K562 (cell line): ENCODE results near the gene NPY5R. TPM values are rescaled to one million over a fixed set of nuclear protein-coding genes. Genes with fewer than 3 reads are reported as not detected.

ENCODE experiments used
- ATAC-seq: fragments of 200-7000 bp; cut with Tn5 transposase; 3 replicates; pipeline ENCODE4 v1.9.1; 2020; ENCODE audit warnings: moderate library complexity
- BruUV-seq: library from RNA; stranded (reverse); fragments of 400-500 nt; replicated peaks from 2 replicates; lab custom pipeline; 2021; lab: Mats Ljungman, UMichigan
- CTCF ChIA-PET: fragments of 300-600 bp; formaldehyde crosslinking; extraction: SDS; loops from one replicate; lab custom pipeline; 2021; ENCODE audit warnings: low intra/inter-chr PET ratio; lab: Yijun Ruan, JAX
- POLR2A ChIA-PET: fragments of 300-600, 350-650 bp; sonication (Branson Sonifier 250); formaldehyde crosslinking; extraction: SDS; loops from one replicate; lab custom pipeline; 2021; ENCODE audit warnings: antibody characterized with exemption, inconsistent platforms; lab: Yijun Ruan, JAX
- DNase-seq, 4 experiments: peaks; one replicate each; pipeline versions ENCODE4 v3.0.0 to v3.0.0-alpha.2; 2011 to 2018; ENCODE audit warnings: low spot score in 3 of 4, mixed read lengths in 3 of 4; ENCODE audit errors: extremely low read depth in 1 of 4
- FAIRE-seq: peaks from 2 replicates; lab custom pipeline; 2011; peaks lifted over from hg19 to GRCh38; lab: Jason Lieb, UNC
- H2AFZ ChIP-seq: 2 replicates; pipeline ENCODE4 v1.6.0; 2011; ENCODE audit warnings: low read depth, low read length, control low read depth, inconsistent platforms
- H3K27ac ChIP-seq: fragments of 200-600 bp; 3 replicates; pipeline ENCODE4 v1.8.0; 2011; ENCODE audit warnings: low read depth, mild to moderate bottlenecking, control low read depth, inconsistent platforms, low read length, moderate library complexity, mixed read lengths; ENCODE audit errors: extremely low read depth
- H3K27me3 ChIP-seq, 2 experiments: fragments of 300-600 bp in 1 of 2; 2 replicates in 1 of 2; 3 replicates in 1 of 2; pipeline versions ENCODE4 v1.6.0 to v1.8.0; 2011; ENCODE audit warnings: inconsistent platforms in 2 of 2, low read length in 2 of 2, mild to moderate bottlenecking in 1 of 2, mixed read lengths in 1 of 2, moderate library complexity in 1 of 2; ENCODE audit not compliant: control insufficient read depth in 2 of 2, insufficient read depth in 2 of 2
- H3K36me3 ChIP-seq: fragments of 300-600 bp; 3 replicates; pipeline ENCODE4 v1.8.0; 2011; ENCODE audit warnings: mild to moderate bottlenecking, low read length, inconsistent platforms; ENCODE audit not compliant: control insufficient read depth, insufficient read depth
- H3K4me1 ChIP-seq, 2 experiments: fragments of 200-600 bp in 1 of 2; replicated peaks in 1 of 2; 2 replicates in 1 of 2; 3 replicates in 1 of 2; pipeline versions ENCODE4 v1.5.1 to v1.8.0; 2011; ENCODE audit warnings: inconsistent platforms in 2 of 2, low read length in 2 of 2, mild to moderate bottlenecking in 1 of 2, mixed read lengths in 1 of 2, moderate library complexity in 1 of 2; ENCODE audit not compliant: control insufficient read depth in 2 of 2, insufficient read depth in 2 of 2
- H3K4me2 ChIP-seq: 2 replicates; pipeline ENCODE4 v1.6.1; 2011; ENCODE audit warnings: low read length, control low read depth, inconsistent platforms, mixed read lengths; ENCODE audit not compliant: insufficient read depth
- H3K4me3 ChIP-seq: fragments of 200-600 bp; sonication (generic), shearing (Covaris generic); 2 replicates; pipeline ENCODE4 v1.5.1; 2016; ENCODE audit warnings: control low read depth, inconsistent platforms
- H3K79me2 ChIP-seq: fragments of 200-600 bp; 3 replicates; pipeline ENCODE4 v1.8.0; 2011; ENCODE audit warnings: low read length, inconsistent platforms; ENCODE audit not compliant: control insufficient read depth, insufficient read depth
- H3K9ac ChIP-seq, 2 experiments: 2 replicates each; pipeline versions ENCODE4 v1.6.0 to v1.6.1; 2011; ENCODE audit warnings: low read depth in 2 of 2, low read length in 2 of 2, control low read depth in 1 of 2, inconsistent platforms in 1 of 2, mild to moderate bottlenecking in 1 of 2, mixed read lengths in 1 of 2; ENCODE audit not compliant: insufficient read depth in 1 of 2
- H3K9me1 ChIP-seq: one replicate; pipeline ENCODE4 v1.6.0; 2011; ENCODE audit warnings: inconsistent platforms, mild to moderate bottlenecking, low read length, moderate library complexity; ENCODE audit not compliant: control insufficient read depth, insufficient read depth
- H3K9me3 ChIP-seq: replicated peaks from 2 replicates; pipeline ENCODE4 v1.5.1; 2011; ENCODE audit warnings: low read depth, low read length, inconsistent platforms; ENCODE audit not compliant: control insufficient read depth, insufficient read depth
- H4K20me1 ChIP-seq: replicated peaks from 2 replicates; pipeline ENCODE4 v1.6.1; 2011; ENCODE audit warnings: low read length, inconsistent platforms, mixed read lengths; ENCODE audit not compliant: control insufficient read depth, insufficient read depth
- NFIC ChIP-seq: fragments of 450-650 bp; IDR thresholded peaks from 2 replicates; pipeline ENCODE4 v1.6.1; 2017; ENCODE audit warnings: mild to moderate bottlenecking, inconsistent platforms
- WGBS: fragments of 100-300 bp; shearing (Covaris generic); methylation state at CpG from one replicate; pipeline ENCODE4 v1.1.6; 2016; ENCODE audit warnings: low coverage, mixed read lengths; ENCODE audit not compliant: insufficient coverage; ENCODE audit errors: missing lambda C conversion rate; 5-methylcytosine and 5-hydroxymethylcytosine counted together
- in situ Hi-C: fragments of 300-500 bp; cut with MboI; formaldehyde crosslinking; loops from 4 replicates; pipeline ENCODE4 v1.15.0; 2018; ENCODE audit warnings: inconsistent platforms, mixed read lengths
- intact Hi-C: fragments of 100-400 bp; cut with micrococcal nuclease; formaldehyde crosslinking; loops from 2 replicates; pipeline ENCODE4 v1.14.2; 2022
- polyA plus RNA-seq, 8 experiments: library from polyadenylated mRNA; depleted of rRNA in 4 of 8; stranded (reverse) in 5 of 8; unstranded in 3 of 8; fragments of >200 nt; fragmentation: Nextera tagmentation in 2 of 8; fragmentation: Illumina TruSeq in 1 of 8; extraction: Ambion mirVana in 2 of 8; extraction: Trizol in 1 of 8; gene quantifications; 2 replicates each; pipeline versions ENCODE4 v1.2.1 to v1.2.3, GENCODE V29; 2011 to 2014; ENCODE audit warnings: inconsistent platforms in 1 of 8, missing spikeins in 1 of 8
- total RNA-seq, 7 experiments: library from RNA; depleted of rRNA in 6 of 7; stranded (reverse); fragments of >200 nt in 6 of 7; fragmentation: Illumina TruSeq in 2 of 7; extraction: Trizol in 2 of 7; gene quantifications; 2 replicates each; pipeline versions ENCODE4 v1.2.1 to v1.2.3, GENCODE V29; 2011 to 2021; ENCODE audit warnings: low replicate concordance in 1 of 7
- TF ChIP-seq, protein P1 (sequence below): fragments of 250-450 bp; sonication (Bioruptor Pico); IDR thresholded peaks from 2 replicates; pipeline ENCODE4 v1.5.0; 2020; ENCODE audit warnings: mild to moderate bottlenecking, borderline replicate concordance

The NPY5R gene
- total and polyA plus RNA-seq, 9 of the 15 experiments (the other 6 are each of a cell fraction or from before 2014, with no cell fraction given), result not detected

DNA sequence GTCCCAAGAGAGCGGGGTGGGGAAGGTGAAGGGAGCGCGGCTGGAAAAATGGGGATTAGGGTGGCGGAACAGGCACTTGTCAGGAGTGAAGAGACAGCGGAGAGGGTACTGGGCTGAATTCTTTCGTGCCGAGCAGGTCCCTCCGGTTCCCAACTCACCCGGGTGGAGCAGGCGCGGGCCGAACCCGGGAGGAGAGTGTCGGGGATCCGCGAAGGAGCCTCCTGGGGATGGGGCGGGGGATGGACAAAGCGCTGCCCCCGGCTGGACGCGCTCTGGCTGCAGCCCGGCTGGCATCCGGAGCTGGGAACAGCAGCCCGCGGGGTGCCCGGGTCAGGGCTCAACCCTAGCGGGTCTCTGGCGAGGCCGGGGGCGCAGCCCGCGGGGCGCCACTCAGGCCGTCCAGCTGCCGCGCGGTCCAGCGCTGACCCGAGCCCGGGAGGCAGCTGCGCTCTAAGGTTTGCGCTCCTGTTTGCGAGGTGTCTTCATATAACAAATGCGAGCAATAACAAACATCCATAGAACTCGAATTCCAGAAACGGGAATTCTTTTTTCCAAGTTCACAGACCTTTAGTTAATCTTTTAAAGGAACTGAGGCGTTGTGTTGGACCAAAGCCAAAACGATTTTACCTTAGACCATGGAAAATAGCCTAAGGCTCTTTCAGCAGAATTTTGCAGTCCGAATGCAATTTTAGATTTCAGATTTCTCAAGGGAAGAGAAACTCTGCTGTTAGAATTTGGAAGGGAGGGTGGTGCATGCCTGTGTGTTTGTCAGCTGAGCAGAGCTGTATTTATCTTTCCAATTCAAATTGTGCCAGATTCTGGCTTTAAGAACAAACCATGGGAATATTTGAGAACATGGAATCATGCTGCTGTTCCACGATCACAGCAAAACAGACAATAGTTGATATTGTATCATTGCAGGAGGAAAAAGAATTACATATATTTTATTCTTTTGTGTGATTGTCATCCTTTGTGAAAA lies 744 bp downstream of the NPY5R start:
- peak; percentile 52; the same call in 1 of the 2 replicates for TF ChIP-seq NFIC
- TF ChIP-seq, protein P1, sequence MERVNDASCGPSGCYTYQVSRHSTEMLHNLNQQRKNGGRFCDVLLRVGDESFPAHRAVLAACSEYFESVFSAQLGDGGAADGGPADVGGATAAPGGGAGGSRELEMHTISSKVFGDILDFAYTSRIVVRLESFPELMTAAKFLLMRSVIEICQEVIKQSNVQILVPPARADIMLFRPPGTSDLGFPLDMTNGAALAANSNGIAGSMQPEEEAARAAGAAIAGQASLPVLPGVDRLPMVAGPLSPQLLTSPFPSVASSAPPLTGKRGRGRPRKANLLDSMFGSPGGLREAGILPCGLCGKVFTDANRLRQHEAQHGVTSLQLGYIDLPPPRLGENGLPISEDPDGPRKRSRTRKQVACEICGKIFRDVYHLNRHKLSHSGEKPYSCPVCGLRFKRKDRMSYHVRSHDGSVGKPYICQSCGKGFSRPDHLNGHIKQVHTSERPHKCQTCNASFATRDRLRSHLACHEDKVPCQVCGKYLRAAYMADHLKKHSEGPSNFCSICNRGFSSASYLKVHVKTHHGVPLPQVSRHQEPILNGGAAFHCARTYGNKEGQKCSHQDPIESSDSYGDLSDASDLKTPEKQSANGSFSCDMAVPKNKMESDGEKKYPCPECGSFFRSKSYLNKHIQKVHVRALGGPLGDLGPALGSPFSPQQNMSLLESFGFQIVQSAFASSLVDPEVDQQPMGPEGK, result no peak
- Histone ChIP-seq H3K79me2 (no peaks in the 10 kb centered on the region), H3K4me2 (no peak overlapping the region), H3K4me3 (no peak overlapping the region), H3K9ac (no peak overlapping the region), H3K9me3 (no peaks in the 10 kb centered on the region), H3K4me1 (peaks cover 0 to 13% of the 10 kb centered on the region in 2 experiments; a peak in 2 of 5 replicates), H3K9me1 (no peaks in the 10 kb centered on the region), H3K36me3 (no peaks in the 10 kb centered on the region), H3K27me3 (peaks cover 15 to 23% of the 10 kb centered on the region in 2 experiments; a peak in 4 of 5 replicates), H2AFZ (no peak overlapping the region), H4K20me1 (no peaks in the 10 kb centered on the region), H3K27ac (no peak overlapping the region)
- POLR2A ChIA-PET, result no interaction called here
- FAIRE-seq (no peak), ATAC-seq (peak; percentile 54), DNase-seq (no peak)
- in situ Hi-C loops (no loop called here), intact Hi-C loops (no loop called here)
- CTCF ChIA-PET, result no interaction called here
- WGBS, result 26% methylated on average over 43 of the region's 50 CpGs
- BruUV-seq, result no TSS peak
